Measurements from ENCODE around the gene MAMSTR.

- TF ChIP-seq POLR2AphosphoS5 (IDR thresholded peaks at IDR 0.05; ENCODE audit: control insufficient read depth, insufficient read depth, low read depth, low read length): no peak
- TF ChIP-seq SMARCB1 (IDR thresholded peaks at IDR 0.05; ENCODE audit: insufficient read length, low read depth): no peak
- no peak for TF ChIP-seq ETV6 (IDR thresholded peaks at IDR 0.05; ENCODE audit: borderline replicate concordance in 1 of 2, low read depth in 2 of 2, low read length in 1 of 2)
- TF ChIP-seq ETV6 (CRISPR knock-in tag; IDR thresholded peaks at IDR 0.05; ENCODE audit: borderline replicate concordance): no peak
- no peak for TF ChIP-seq YBX1 (IDR thresholded peaks at IDR 0.05)
- TF ChIP-seq CTCF (IDR thresholded peaks at IDR 0.05 in 2 of 3, conservative IDR thresholded peaks at IDR 0.05 in 1 of 3; ENCODE audit: insufficient read depth in 2 of 3, low read depth in 1 of 3, low read length in 3 of 3): no peak
- TF ChIP-seq TFE3 (CRISPR knock-in tag; IDR thresholded peaks at IDR 0.05): no peak
Measured at GRCh38 chr19:48680436-48681126, 38.9 kb downstream of the MAMSTR start.

All from K562 (cell line).